ENCODE results near the gene GCNT2. TPM values are rescaled to one million over a fixed set of nuclear protein-coding genes. Genes with fewer than 3 reads are reported as not detected.

GCNT2 gene
- total and polyA plus RNA-seq, 2 of the 8 experiments (the other 6 are each of a cell fraction or from before 2014, with no cell fraction given): 19.3 to 52.5 TPM

DNA sequence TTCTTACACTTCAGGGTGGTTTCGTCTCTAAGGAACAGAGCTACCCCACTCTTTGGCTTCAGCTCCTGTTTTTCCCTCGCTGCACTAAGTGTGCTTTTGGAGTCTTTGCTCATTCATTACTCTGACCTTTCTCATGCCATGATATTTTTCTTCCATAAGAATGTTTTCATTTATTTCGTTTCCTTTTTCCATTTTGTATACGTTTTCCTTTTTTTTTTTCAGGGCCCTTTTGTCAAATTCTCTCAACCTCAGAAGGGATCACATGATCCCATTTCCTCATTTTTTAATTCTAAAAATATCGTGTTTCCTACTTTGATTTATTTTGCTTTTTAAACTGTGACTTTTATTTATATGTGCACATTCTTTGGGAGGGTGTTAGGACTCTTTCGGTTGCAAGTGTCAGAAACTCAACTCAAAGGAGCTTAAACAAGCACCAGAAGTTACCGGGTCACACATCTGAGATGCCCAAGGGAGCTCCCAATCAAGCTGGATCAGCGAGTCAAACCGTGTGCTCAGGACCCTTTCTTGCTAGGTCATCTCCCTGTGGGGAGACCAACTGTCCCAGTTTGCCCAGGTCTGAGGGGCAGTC is 40.6 kb downstream of the GCNT2 start (continued):
- TF ChIP-seq, protein P1, sequence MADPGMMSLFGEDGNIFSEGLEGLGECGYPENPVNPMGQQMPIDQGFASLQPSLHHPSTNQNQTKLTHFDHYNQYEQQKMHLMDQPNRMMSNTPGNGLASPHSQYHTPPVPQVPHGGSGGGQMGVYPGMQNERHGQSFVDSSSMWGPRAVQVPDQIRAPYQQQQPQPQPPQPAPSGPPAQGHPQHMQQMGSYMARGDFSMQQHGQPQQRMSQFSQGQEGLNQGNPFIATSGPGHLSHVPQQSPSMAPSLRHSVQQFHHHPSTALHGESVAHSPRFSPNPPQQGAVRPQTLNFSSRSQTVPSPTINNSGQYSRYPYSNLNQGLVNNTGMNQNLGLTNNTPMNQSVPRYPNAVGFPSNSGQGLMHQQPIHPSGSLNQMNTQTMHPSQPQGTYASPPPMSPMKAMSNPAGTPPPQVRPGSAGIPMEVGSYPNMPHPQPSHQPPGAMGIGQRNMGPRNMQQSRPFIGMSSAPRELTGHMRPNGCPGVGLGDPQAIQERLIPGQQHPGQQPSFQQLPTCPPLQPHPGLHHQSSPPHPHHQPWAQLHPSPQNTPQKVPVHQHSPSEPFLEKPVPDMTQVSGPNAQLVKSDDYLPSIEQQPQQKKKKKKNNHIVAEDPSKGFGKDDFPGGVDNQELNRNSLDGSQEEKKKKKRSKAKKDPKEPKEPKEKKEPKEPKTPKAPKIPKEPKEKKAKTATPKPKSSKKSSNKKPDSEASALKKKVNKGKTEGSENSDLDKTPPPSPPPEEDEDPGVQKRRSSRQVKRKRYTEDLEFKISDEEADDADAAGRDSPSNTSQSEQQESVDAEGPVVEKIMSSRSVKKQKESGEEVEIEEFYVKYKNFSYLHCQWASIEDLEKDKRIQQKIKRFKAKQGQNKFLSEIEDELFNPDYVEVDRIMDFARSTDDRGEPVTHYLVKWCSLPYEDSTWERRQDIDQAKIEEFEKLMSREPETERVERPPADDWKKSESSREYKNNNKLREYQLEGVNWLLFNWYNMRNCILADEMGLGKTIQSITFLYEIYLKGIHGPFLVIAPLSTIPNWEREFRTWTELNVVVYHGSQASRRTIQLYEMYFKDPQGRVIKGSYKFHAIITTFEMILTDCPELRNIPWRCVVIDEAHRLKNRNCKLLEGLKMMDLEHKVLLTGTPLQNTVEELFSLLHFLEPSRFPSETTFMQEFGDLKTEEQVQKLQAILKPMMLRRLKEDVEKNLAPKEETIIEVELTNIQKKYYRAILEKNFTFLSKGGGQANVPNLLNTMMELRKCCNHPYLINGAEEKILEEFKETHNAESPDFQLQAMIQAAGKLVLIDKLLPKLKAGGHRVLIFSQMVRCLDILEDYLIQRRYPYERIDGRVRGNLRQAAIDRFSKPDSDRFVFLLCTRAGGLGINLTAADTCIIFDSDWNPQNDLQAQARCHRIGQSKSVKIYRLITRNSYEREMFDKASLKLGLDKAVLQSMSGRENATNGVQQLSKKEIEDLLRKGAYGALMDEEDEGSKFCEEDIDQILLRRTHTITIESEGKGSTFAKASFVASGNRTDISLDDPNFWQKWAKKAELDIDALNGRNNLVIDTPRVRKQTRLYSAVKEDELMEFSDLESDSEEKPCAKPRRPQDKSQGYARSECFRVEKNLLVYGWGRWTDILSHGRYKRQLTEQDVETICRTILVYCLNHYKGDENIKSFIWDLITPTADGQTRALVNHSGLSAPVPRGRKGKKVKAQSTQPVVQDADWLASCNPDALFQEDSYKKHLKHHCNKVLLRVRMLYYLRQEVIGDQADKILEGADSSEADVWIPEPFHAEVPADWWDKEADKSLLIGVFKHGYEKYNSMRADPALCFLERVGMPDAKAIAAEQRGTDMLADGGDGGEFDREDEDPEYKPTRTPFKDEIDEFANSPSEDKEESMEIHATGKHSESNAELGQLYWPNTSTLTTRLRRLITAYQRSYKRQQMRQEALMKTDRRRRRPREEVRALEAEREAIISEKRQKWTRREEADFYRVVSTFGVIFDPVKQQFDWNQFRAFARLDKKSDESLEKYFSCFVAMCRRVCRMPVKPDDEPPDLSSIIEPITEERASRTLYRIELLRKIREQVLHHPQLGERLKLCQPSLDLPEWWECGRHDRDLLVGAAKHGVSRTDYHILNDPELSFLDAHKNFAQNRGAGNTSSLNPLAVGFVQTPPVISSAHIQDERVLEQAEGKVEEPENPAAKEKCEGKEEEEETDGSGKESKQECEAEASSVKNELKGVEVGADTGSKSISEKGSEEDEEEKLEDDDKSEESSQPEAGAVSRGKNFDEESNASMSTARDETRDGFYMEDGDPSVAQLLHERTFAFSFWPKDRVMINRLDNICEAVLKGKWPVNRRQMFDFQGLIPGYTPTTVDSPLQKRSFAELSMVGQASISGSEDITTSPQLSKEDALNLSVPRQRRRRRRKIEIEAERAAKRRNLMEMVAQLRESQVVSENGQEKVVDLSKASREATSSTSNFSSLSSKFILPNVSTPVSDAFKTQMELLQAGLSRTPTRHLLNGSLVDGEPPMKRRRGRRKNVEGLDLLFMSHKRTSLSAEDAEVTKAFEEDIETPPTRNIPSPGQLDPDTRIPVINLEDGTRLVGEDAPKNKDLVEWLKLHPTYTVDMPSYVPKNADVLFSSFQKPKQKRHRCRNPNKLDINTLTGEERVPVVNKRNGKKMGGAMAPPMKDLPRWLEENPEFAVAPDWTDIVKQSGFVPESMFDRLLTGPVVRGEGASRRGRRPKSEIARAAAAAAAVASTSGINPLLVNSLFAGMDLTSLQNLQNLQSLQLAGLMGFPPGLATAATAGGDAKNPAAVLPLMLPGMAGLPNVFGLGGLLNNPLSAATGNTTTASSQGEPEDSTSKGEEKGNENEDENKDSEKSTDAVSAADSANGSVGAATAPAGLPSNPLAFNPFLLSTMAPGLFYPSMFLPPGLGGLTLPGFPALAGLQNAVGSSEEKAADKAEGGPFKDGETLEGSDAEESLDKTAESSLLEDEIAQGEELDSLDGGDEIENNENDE (IDR thresholded peaks at IDR 0.05; ENCODE audit: insufficient replicate concordance, low read length): no peak
- TF ChIP-seq HDAC6 (IDR thresholded peaks at IDR 0.05; ENCODE audit: low read depth, low read length) (no peak), SP2 (IDR thresholded peaks at IDR 0.05; ENCODE audit: low read length) (no peak), TAF1 (IDR thresholded peaks at IDR 0.05; ENCODE audit: low read depth, low read length) (no peak), CTCF (IDR thresholded peaks at IDR 0.05; ENCODE audit: control extremely low read depth in 1 of 3, insufficient read depth in 1 of 3, low read depth in 1 of 3, low read length in 3 of 3) (no peak), GABPA (IDR thresholded peaks at IDR 0.05; ENCODE audit: borderline replicate concordance, insufficient read depth, low read length) (no peak)
